K562 (cell line): ENCODE data around the gene NDUFS8. TPM values are rescaled to one million over a fixed set of nuclear protein-coding genes. Genes with fewer than 3 reads are reported as not detected.

Experiments used
- BCL6 ChIP-seq: fragments of 250-450 bp; sonication (Bioruptor Pico); IDR thresholded peaks from 2 replicates; pipeline ENCODE4 v1.4.0; 2020
- ELF2 ChIP-seq: fragments of 250-450 bp; sonication (Bioruptor Pico); IDR thresholded peaks from 2 replicates; pipeline ENCODE4 v1.5.0; 2021; ENCODE audit warnings: mild to moderate bottlenecking
- NR4A1 ChIP-seq, 2 experiments: fragments of 250-450 bp in 1 of 2; fragments of 450-650 bp in 1 of 2; sonication (Bioruptor Pico) in 1 of 2; IDR thresholded peaks; 2 replicates each; pipeline versions ENCODE4 v1.4.0 to v1.6.1; 2016 to 2020; ENCODE audit warnings: mild to moderate bottlenecking in 2 of 2, missing compliant biosample characterization in 1 of 2, missing genetic modification characterization in 1 of 2, moderate library complexity in 1 of 2
- PTTG1 ChIP-seq: fragments of 450-650 bp; IDR thresholded peaks from 2 replicates; pipeline ENCODE4 v1.6.1; 2016; ENCODE audit warnings: low read depth, mild to moderate bottlenecking, missing genetic modification characterization, missing compliant biosample characterization
- SMAD3 ChIP-seq: fragments of 450-650 bp; formaldehyde crosslinking; conservative IDR thresholded peaks from 2 replicates; pipeline ENCODE4 v1.4.0; 2020; ENCODE audit warnings: mild to moderate bottlenecking
- ZNF134 ChIP-seq: fragments of 250-450 bp; sonication (Bioruptor Pico); conservative IDR thresholded peaks from 2 replicates; pipeline ENCODE4 v1.4.0; 2020
- ZNF239 ChIP-seq: fragments of 250-450 bp; sonication (Bioruptor Pico); IDR thresholded peaks from 2 replicates; pipeline ENCODE4 v1.4.0; 2020; ENCODE audit warnings: mild to moderate bottlenecking
- polyA plus RNA-seq, 8 experiments: library from polyadenylated mRNA; depleted of rRNA in 4 of 8; stranded (reverse) in 5 of 8; unstranded in 3 of 8; fragments of >200 nt; fragmentation: Nextera tagmentation in 2 of 8; fragmentation: Illumina TruSeq in 1 of 8; extraction: Ambion mirVana in 2 of 8; extraction: Trizol in 1 of 8; gene quantifications; 2 replicates each; pipeline versions ENCODE4 v1.2.1 to v1.2.3, GENCODE V29; 2011 to 2014; ENCODE audit warnings: inconsistent platforms in 1 of 8, missing spikeins in 1 of 8
- total RNA-seq, 7 experiments: library from RNA; depleted of rRNA in 6 of 7; stranded (reverse); fragments of >200 nt in 6 of 7; fragmentation: Illumina TruSeq in 2 of 7; extraction: Trizol in 2 of 7; gene quantifications; 2 replicates each; pipeline versions ENCODE4 v1.2.1 to v1.2.3, GENCODE V29; 2011 to 2021; ENCODE audit warnings: low replicate concordance in 1 of 7
- TF ChIP-seq, protein P1 (sequence below): fragments of 450-650 bp; formaldehyde crosslinking; IDR thresholded peaks from 2 replicates; pipeline ENCODE4 v1.4.0; 2020; ENCODE audit warnings: mild to moderate bottlenecking, moderate library complexity
- TF ChIP-seq, protein P2 (sequence below): fragments of 250-450 bp; sonication (Bioruptor Pico); IDR thresholded peaks from 2 replicates; pipeline ENCODE4 v1.8.0; 2022; ENCODE audit warnings: moderate library complexity, mild to moderate bottlenecking, inconsistent platforms

NDUFS8 gene
- total and polyA plus RNA-seq, 9 of the 15 experiments (the other 6 are each of a cell fraction or from before 2014, with no cell fraction given) = 36.5 to 351 (median 101) TPM

DNA sequence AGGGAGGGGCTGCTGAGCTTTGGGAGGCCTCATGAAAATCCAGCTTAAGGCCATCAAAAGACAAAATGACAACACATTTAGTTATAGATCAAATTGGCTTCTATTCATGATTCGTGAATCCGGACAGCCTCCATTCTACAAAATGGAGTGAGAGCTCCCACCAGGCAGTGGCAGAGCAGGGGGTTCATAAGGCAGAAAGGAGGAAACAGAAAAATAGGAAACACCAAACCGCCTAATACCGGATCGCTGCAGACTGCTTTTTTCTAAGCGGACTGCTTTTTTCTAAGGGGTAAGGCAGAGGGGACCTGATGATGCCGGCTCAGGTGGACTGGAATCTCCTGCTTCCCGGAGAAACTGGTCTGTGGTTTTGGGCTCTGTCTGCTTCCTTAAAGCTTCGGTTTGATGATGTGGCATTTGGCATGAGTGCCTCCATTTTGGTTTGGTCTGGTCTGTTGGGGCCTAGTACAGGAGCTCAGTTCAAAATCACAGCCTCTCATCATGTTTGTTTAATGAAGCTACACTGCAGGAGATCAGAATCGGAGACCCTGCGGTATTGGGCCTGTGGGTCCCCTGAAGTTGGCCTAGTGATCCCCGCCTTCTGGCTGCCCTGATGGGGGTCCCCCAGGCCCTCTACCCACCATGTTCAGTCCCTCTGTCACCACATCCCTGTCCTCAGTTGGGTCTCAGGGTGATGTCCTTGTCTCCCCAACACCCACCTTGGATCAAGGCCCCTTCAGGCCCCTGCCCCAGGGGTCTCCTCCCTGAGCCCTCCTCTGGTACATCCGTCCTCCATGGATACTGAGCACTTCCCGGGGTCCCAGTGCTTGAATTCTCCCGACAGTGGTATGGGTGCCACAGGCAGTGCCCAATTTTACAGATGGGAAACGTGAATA is 19.2 kb upstream of the NDUFS8 start (continued):
- TF ChIP-seq, protein P1, sequence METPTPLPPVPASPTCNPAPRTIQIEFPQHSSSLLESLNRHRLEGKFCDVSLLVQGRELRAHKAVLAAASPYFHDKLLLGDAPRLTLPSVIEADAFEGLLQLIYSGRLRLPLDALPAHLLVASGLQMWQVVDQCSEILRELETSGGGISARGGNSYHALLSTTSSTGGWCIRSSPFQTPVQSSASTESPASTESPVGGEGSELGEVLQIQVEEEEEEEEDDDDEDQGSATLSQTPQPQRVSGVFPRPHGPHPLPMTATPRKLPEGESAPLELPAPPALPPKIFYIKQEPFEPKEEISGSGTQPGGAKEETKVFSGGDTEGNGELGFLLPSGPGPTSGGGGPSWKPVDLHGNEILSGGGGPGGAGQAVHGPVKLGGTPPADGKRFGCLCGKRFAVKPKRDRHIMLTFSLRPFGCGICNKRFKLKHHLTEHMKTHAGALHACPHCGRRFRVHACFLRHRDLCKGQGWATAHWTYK = peak; percentile 68; the same call in 1 of the 2 replicates
- no peak for TF ChIP-seq NR4A1 (CRISPR knock-in tag; IDR thresholded peaks at IDR 0.05)
- TF ChIP-seq NR4A1 (tag; IDR thresholded peaks at IDR 0.05) = peak; percentile 91
- TF ChIP-seq SMAD3 = peak; percentile 83; the same call in 1 of the 2 replicates
- TF ChIP-seq, protein P2, sequence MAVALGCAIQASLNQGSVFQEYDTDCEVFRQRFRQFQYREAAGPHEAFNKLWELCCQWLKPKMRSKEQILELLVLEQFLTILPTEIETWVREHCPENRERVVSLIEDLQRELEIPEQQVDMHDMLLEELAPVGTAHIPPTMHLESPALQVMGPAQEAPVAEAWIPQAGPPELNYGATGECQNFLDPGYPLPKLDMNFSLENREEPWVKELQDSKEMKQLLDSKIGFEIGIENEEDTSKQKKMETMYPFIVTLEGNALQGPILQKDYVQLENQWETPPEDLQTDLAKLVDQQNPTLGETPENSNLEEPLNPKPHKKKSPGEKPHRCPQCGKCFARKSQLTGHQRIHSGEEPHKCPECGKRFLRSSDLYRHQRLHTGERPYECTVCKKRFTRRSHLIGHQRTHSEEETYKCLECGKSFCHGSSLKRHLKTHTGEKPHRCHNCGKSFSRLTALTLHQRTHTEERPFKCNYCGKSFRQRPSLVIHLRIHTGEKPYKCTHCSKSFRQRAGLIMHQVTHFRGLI (CRISPR knock-in tag) = 0 out of 2 replicates have a peak, but pooled peaks have one; percentile 52
- no peak for TF ChIP-seq ELF2 (CRISPR knock-in tag)
- 0 out of 2 replicates have a peak, but pooled peaks have one; percentile 67 for TF ChIP-seq BCL6 (CRISPR knock-in tag)
- peak; percentile 37; the same call in 1 of the 2 replicates for TF ChIP-seq ZNF134
- TF ChIP-seq PTTG1 (tag) = peak; percentile 87
- peak; percentile 56; the same call in 1 of the 2 replicates for TF ChIP-seq ZNF239 (CRISPR knock-in tag)
- TF ChIP-seq, all 486 proteins: peak for 49
